Measurements from ENCODE around the gene ZNF746.

DNA sequence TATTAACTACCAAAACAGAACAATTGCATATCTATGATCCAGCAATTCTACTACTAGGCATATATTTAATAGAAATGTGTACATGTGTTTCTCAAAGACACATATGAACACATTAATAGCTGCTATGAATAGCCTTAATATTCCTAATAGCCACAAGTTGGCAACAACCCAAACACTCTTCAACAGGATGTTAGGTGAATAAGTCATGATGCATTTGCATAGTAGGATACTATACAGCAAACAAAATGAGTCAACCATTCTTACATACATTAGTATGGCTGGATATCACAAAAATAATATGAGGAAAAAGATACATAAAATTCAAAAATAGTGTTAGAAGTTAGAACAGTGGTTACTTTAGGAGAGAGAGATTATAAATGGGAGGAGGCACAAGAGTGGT is 26.8 kb upstream of the ZNF746 start:
- TF ChIP-seq POLR2A (IDR thresholded peaks at IDR 0.05): no peak
- TF ChIP-seq, protein P1, sequence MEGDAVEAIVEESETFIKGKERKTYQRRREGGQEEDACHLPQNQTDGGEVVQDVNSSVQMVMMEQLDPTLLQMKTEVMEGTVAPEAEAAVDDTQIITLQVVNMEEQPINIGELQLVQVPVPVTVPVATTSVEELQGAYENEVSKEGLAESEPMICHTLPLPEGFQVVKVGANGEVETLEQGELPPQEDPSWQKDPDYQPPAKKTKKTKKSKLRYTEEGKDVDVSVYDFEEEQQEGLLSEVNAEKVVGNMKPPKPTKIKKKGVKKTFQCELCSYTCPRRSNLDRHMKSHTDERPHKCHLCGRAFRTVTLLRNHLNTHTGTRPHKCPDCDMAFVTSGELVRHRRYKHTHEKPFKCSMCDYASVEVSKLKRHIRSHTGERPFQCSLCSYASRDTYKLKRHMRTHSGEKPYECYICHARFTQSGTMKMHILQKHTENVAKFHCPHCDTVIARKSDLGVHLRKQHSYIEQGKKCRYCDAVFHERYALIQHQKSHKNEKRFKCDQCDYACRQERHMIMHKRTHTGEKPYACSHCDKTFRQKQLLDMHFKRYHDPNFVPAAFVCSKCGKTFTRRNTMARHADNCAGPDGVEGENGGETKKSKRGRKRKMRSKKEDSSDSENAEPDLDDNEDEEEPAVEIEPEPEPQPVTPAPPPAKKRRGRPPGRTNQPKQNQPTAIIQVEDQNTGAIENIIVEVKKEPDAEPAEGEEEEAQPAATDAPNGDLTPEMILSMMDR (IDR thresholded peaks at IDR 0.05): no peak

All from heart left ventricle (tissue), 13 donors.